ENCODE data around the gene CDK8. TPM values are rescaled to one million over a fixed set of nuclear protein-coding genes. Genes with fewer than 3 reads are reported as not detected.

The CDK8 gene
- total and polyA plus RNA-seq, 9 of the 15 experiments (the other 6 are each of a cell fraction or from before 2014, with no cell fraction given) = 11.3 to 33.7 (median 20.3) TPM

DNA sequence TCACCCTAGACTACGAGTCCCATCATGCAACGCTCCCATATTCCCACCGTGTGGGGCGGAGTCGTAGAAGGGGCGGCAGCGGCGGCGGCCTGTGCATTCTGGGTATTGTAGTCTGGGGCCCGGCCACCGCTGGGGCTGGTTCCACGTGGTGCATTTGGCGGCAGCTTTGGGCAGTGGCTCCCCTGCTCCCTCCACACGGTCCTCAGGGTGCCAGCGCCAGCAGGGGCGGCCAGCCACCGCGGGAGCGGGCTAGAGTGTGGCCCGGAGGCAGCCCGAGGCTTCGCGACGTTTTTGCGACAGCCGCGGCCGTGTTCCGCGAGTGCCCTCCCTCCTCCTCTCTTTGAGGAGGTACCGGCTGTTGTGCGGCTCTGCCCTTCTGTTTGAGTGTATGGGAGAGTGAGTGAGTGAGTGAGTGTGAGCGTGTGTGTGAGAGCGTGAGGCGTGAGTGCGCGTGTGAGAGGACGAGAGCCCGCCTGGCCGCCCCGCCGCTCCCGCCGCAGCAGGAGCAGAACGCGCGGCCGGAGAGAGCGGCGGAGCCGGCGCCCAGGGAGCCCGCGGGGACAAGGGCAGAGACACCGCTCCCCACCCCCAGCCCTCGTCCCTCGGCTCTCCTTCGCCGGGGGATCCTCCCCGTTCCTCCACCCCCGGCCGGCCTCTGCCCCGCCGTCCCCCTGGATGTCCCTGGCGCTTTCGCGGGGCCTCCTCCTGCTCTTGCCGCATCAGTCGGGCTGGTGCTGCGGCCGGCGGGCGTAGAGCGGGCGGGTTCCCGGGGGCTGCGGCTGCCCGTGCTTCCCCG is at the start of gene CDK8 (continued):
- peak; percentile 53 for TF ChIP-seq TBP (optimal IDR thresholded peaks at IDR 0.05; ENCODE audit: low read depth, low read length)
- no peak for TF ChIP-seq MCM7 (IDR thresholded peaks at IDR 0.05)
- TF ChIP-seq, protein P1, sequence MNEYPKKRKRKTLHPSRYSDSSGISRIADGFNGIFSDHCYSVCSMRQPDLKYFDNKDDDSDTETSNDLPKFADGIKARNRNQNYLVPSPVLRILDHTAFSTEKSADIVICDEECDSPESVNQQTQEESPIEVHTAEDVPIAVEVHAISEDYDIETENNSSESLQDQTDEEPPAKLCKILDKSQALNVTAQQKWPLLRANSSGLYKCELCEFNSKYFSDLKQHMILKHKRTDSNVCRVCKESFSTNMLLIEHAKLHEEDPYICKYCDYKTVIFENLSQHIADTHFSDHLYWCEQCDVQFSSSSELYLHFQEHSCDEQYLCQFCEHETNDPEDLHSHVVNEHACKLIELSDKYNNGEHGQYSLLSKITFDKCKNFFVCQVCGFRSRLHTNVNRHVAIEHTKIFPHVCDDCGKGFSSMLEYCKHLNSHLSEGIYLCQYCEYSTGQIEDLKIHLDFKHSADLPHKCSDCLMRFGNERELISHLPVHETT (CRISPR knock-in tag; conservative IDR thresholded peaks at IDR 0.05 in 1 of 2, IDR thresholded peaks at IDR 0.05 in 1 of 2) = 0 out of 4 replicates have a peak, but pooled peaks of 1 of the 2 experiments have one; percentile 36
- TF ChIP-seq KLF1 (tag; IDR thresholded peaks at IDR 0.05) = no peak
- no peak for TF ChIP-seq GTF2F1 (IDR thresholded peaks at IDR 0.05; ENCODE audit: low read depth, low read length)
- no peak for TF ChIP-seq HIVEP1 (CRISPR knock-in tag; IDR thresholded peaks at IDR 0.05)
- TF ChIP-seq SRSF7 (optimal IDR thresholded peaks at IDR 0.05; ENCODE audit: low read depth, low read length) = no peak
- TF ChIP-seq ATF7 (IDR thresholded peaks at IDR 0.05) = peak; percentile 67
- TF ChIP-seq, protein P2, sequence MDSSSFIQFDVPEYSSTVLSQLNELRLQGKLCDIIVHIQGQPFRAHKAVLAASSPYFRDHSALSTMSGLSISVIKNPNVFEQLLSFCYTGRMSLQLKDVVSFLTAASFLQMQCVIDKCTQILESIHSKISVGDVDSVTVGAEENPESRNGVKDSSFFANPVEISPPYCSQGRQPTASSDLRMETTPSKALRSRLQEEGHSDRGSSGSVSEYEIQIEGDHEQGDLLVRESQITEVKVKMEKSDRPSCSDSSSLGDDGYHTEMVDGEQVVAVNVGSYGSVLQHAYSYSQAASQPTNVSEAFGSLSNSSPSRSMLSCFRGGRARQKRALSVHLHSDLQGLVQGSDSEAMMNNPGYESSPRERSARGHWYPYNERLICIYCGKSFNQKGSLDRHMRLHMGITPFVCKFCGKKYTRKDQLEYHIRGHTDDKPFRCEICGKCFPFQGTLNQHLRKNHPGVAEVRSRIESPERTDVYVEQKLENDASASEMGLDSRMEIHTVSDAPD (CRISPR knock-in tag; IDR thresholded peaks at IDR 0.05) = no peak
- TF ChIP-seq ZNF583 (CRISPR knock-in tag; IDR thresholded peaks at IDR 0.05) = no peak
- no peak for TF ChIP-seq ZNF586 (CRISPR knock-in tag; conservative IDR thresholded peaks at IDR 0.05)
- TF ChIP-seq MAZ (CRISPR knock-in tag; conservative IDR thresholded peaks at IDR 0.05 in 1 of 2, IDR thresholded peaks at IDR 0.05 in 1 of 2) = peak; percentile 46 to 60; a peak in 2 of 4 replicates
- TF ChIP-seq POLR2A (conservative IDR thresholded peaks at IDR 0.05) = peak; percentile 81
- TF ChIP-seq BACH1 (tag; IDR thresholded peaks at IDR 0.05) = no peak
- TF ChIP-seq, protein P3, sequence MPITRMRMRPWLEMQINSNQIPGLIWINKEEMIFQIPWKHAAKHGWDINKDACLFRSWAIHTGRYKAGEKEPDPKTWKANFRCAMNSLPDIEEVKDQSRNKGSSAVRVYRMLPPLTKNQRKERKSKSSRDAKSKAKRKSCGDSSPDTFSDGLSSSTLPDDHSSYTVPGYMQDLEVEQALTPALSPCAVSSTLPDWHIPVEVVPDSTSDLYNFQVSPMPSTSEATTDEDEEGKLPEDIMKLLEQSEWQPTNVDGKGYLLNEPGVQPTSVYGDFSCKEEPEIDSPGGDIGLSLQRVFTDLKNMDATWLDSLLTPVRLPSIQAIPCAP (CRISPR knock-in tag; IDR thresholded peaks at IDR 0.05; ENCODE audit: borderline replicate concordance) = no peak
- peak; percentile 56; the same call in 1 of the 2 replicates for TF ChIP-seq POLR2AphosphoS5 (IDR thresholded peaks at IDR 0.05; ENCODE audit: control insufficient read depth, insufficient read depth, low read depth, low read length)
- TF ChIP-seq NFXL1 (CRISPR knock-in tag; IDR thresholded peaks at IDR 0.05) = no peak

Measured in K562 (cell line).